Vagina (tissue), 2 donors: ENCODE results near the gene STEAP4.

Source experiments
- POLR2AphosphoS5 ChIP-seq, 2 donors: sonication (generic); formaldehyde crosslinking; IDR thresholded peaks; one replicate each; pipeline ENCODE4 v1.9.0; 2017; ENCODE audit warnings: antibody characterized with exemption in 2 of 2, mild to moderate bottlenecking in 2 of 2, low read depth in 1 of 2; ENCODE audit not compliant: insufficient read depth in 1 of 2
- TF ChIP-seq, protein P1 (sequence below), 3 experiments: fragments of 450-650 bp in 2 of 3; fragments of 200-600 bp in 1 of 3; sonication (generic) in 1 of 3; IDR thresholded peaks; one replicate each; pipeline ENCODE4 v1.5.1; 2017 to 2019; ENCODE audit warnings: antibody characterized with exemption in 3 of 3, mild to moderate bottlenecking in 2 of 3, moderate library complexity in 2 of 3

GRCh38 chr7:88311675-88312036 lies 5.0 kb upstream of the STEAP4 start:
- TF ChIP-seq, protein P1, sequence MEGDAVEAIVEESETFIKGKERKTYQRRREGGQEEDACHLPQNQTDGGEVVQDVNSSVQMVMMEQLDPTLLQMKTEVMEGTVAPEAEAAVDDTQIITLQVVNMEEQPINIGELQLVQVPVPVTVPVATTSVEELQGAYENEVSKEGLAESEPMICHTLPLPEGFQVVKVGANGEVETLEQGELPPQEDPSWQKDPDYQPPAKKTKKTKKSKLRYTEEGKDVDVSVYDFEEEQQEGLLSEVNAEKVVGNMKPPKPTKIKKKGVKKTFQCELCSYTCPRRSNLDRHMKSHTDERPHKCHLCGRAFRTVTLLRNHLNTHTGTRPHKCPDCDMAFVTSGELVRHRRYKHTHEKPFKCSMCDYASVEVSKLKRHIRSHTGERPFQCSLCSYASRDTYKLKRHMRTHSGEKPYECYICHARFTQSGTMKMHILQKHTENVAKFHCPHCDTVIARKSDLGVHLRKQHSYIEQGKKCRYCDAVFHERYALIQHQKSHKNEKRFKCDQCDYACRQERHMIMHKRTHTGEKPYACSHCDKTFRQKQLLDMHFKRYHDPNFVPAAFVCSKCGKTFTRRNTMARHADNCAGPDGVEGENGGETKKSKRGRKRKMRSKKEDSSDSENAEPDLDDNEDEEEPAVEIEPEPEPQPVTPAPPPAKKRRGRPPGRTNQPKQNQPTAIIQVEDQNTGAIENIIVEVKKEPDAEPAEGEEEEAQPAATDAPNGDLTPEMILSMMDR (IDR thresholded peaks at IDR 0.05): no peak
- TF ChIP-seq POLR2AphosphoS5 (IDR thresholded peaks at IDR 0.05; ENCODE audit: insufficient read depth in 1 of 2, low read depth in 1 of 2): no peak
